KOPT-K1 (cell line): ENCODE results near the gene IQSEC3.
"Not testable (repeated sequence)": the region's sequence is repeated elsewhere in the genome, so short reads cannot be mapped to it uniquely, and the experiment has no call there.

Experiments
- H3K27ac ChIP-seq: fragments of 200-600 bp; sonication (generic); 2 replicates; pipeline ENCODE4 v1.5.1; 2016; ENCODE audit warnings: antibody characterized with exemption, mild to moderate bottlenecking, low read depth, low read length; ENCODE audit not compliant: poor library complexity, severe bottlenecking
- H3K36me3 ChIP-seq: fragments of 200-600 bp; sonication (generic); 2 replicates; pipeline ENCODE4 v1.5.1; 2017; ENCODE audit warnings: antibody characterized with exemption, mild to moderate bottlenecking, low read length, moderate library complexity; ENCODE audit not compliant: insufficient read depth
- H3K9me3 ChIP-seq: fragments of 200-600 bp; sonication (generic); 2 replicates; pipeline ENCODE4 v1.5.1; 2017; ENCODE audit warnings: antibody characterized with exemption, low read length, mild to moderate bottlenecking; ENCODE audit not compliant: insufficient read depth, poor library complexity, severe bottlenecking

Gene IQSEC3

GRCh38 chr12:45991-46358, 20.6 kb upstream of the IQSEC3 start:
- not testable (repeated sequence) for H3K36me3 ChIP-seq, H3K9me3 ChIP-seq, H3K27ac ChIP-seq

GRCh38 chr12:46542-46941, 20.0 kb upstream of the IQSEC3 start:
- H3K9me3 ChIP-seq, H3K36me3 ChIP-seq, H3K27ac ChIP-seq: not testable (repeated sequence)

GRCh38 chr12:47699-48226, 18.8 kb upstream of the IQSEC3 start:
- not testable (repeated sequence) for H3K27ac ChIP-seq, H3K9me3 ChIP-seq, H3K36me3 ChIP-seq

GRCh38 chr12:49149-49548, 17.4 kb upstream of the IQSEC3 start:
- not testable (repeated sequence) for H3K36me3 ChIP-seq, H3K27ac ChIP-seq, H3K9me3 ChIP-seq

- H3K9me3 ChIP-seq, H3K36me3 ChIP-seq, H3K27ac ChIP-seq: not testable (repeated sequence)
These were observed 15.5 kb upstream of the IQSEC3 start for GRCh38 chr12:51087-51486.

GRCh38 chr12:51962-52361, 14.6 kb upstream of the IQSEC3 start:
- not testable (repeated sequence) for H3K9me3 ChIP-seq, H3K36me3 ChIP-seq, H3K27ac ChIP-seq

GRCh38 chr12:52902-53734, 13.4 kb upstream of the IQSEC3 start:
- H3K36me3 ChIP-seq, H3K27ac ChIP-seq: not testable (repeated sequence)
- H3K9me3 ChIP-seq = peaks cover 12% of the 10 kb centered on the region

- Histone ChIP-seq H3K9me3 (peaks cover 21% of the 10 kb centered on the region), H3K27ac (no peak overlapping the region), H3K36me3 (no peaks in the 10 kb centered on the region)
These were observed 12.5 kb upstream of the IQSEC3 start for GRCh38 chr12:53735-54730.

- no peaks in the 10 kb centered on the region for H3K36me3 ChIP-seq
- peaks cover 21% of the 10 kb centered on the region for H3K9me3 ChIP-seq
- no peak overlapping the region for H3K27ac ChIP-seq
These were observed 11.6 kb upstream of the IQSEC3 start for GRCh38 chr12:54750-55535.

- H3K9me3 ChIP-seq = peaks cover 21% of the 10 kb centered on the region
- no peaks in the 10 kb centered on the region for H3K36me3 ChIP-seq
- no peak overlapping the region for H3K27ac ChIP-seq
These were observed 9.8 kb upstream of the IQSEC3 start for GRCh38 chr12:56683-57346.

GRCh38 chr12:57539-57938, 9.0 kb upstream of the IQSEC3 start:
- Histone ChIP-seq H3K27ac (no peak overlapping the region), H3K9me3 (peaks cover 21% of the 10 kb centered on the region), H3K36me3 (no peaks in the 10 kb centered on the region)

GRCh38 chr12:58832-59231, 7.7 kb upstream of the IQSEC3 start:
- no peaks in the 10 kb centered on the region for H3K36me3 ChIP-seq
- peaks cover 21% of the 10 kb centered on the region for H3K9me3 ChIP-seq
- no peak overlapping the region for H3K27ac ChIP-seq

GRCh38 chr12:61845-62244, 4.7 kb upstream of the IQSEC3 start:
- H3K9me3 ChIP-seq = peaks cover 19% of the 10 kb centered on the region
- not testable (repeated sequence) for H3K27ac ChIP-seq, H3K36me3 ChIP-seq

GRCh38 chr12:65491-66063, 990 bp upstream of the IQSEC3 start:
- H3K36me3 ChIP-seq, H3K9me3 ChIP-seq, H3K27ac ChIP-seq: not testable (repeated sequence)
